Measurements from ENCODE around the gene SLC22A12.
"Not testable (repeated sequence)": the region's sequence is repeated elsewhere in the genome, so short reads cannot be mapped to it uniquely, and the experiment has no call there.

Gene SLC22A12

DNA sequence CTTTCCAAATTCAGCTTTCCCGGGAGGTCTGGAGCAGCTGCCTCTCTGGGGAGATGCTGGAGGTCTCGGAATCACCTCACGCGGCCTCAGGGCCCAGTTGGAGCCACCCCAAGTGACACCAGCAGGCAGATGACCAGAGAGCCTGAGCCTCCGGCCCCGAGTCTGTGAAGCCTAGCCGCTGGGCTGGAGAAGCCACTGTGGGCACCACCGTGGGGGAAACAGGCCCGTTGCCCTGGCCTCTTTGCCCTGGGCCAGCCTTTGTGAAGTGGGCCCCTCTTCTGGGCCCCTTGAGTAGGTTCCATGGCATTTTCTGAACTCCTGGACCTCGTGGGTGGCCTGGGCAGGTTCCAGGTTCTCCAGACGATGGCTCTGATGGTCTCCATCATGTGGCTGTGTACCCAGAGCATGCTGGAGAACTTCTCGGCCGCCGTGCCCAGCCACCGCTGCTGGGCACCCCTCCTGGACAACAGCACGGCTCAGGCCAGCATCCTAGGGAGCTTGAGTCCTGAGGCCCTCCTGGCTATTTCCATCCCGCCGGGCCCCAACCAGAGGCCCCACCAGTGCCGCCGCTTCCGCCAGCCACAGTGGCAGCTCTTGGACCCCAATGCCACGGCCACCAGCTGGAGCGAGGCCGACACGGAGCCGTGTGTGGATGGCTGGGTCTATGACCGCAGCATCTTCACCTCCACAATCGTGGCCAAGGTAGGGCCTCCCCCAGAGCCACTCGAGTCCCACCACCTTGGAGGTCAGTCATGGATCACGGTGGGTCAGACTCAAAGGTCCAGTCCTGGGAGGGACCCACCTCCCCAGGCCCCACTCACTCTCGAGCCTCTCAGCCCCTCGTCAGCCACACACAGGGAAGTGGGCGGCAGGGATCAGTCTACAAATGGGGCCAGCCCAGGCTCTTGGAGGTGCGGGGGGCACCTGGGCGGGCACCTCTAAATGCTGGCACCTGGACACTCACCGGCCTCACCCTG lies 525 bp downstream of the SLC22A12 start:
- no peak for DNase-seq

DNA sequence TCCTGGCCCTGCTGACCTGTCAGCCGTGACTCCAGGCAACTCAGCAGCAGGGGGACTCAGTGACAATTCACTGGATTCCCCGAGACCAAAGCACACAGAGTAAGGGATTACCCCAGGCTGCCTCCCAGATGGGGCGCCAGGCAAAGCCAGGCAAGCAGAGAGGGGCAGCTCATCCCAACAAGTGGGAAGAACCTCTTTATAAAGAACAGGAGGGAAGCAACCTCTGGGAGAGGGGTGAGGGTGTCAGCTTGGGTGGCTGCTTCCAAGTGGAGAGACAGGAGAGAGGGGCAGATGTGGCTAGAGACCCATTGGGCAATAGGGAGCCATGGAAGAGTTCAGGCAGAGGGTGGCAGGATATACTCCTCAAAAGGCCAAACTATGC lies 1.2 kb downstream of the SLC22A12 start:
- DNase-seq = no peak

DNA sequence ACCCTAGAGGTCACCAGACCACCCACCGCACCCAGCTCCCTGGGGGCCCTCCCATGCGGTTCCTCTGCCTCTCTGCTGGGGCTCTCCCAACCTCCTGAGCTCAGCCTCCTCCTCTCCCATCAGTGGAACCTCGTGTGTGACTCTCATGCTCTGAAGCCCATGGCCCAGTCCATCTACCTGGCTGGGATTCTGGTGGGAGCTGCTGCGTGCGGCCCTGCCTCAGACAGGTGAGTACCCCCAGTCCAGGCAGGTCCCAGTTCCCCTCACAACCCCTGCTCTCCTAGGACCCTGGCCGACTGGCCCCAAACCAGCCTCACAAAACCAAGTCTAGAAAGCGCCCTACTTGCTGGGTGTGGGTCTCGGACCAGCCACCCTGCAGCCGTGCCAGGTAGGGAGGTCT lies 1.6 kb downstream of the SLC22A12 start:
- DNase-seq = no peak

DNA sequence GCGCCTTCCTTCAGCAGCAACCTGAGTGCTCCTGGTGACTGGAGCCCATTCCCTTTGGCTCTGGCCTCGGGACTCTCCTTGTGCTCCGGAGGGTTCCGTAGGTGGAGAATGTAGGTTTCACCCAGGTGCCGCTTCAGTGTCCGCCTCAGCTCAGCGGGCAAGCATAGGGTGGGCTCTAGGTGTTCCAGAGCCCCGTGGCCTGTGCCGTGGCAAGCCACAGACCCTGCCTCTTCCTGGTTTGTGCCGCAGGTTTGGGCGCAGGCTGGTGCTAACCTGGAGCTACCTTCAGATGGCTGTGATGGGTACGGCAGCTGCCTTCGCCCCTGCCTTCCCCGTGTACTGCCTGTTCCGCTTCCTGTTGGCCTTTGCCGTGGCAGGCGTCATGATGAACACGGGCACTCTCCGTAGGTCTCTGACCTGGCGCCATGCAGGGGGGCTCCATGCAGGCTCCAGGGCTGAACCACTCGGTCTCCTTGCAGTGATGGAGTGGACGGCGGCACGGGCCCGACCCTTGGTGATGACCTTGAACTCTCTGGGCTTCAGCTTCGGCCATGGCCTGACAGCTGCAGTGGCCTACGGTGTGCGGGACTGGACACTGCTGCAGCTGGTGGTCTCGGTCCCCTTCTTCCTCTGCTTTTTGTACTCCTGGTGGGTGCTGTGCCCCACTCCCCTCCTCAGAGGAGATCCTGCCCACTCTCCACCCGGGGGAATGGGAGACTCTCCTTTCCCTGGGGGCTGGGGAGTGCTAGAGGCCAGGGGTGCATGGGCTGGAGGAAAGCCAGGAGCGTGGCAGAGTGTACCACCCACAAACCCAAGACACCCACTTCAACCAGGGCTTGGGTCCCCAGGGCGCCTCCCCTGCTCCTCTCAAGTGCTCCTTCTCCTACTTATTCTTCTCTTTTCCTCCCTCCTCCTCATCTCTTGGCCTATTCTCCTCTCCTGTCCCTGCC lies 2.4 kb downstream of the SLC22A12 start:
- DNase-seq = no peak

DNA sequence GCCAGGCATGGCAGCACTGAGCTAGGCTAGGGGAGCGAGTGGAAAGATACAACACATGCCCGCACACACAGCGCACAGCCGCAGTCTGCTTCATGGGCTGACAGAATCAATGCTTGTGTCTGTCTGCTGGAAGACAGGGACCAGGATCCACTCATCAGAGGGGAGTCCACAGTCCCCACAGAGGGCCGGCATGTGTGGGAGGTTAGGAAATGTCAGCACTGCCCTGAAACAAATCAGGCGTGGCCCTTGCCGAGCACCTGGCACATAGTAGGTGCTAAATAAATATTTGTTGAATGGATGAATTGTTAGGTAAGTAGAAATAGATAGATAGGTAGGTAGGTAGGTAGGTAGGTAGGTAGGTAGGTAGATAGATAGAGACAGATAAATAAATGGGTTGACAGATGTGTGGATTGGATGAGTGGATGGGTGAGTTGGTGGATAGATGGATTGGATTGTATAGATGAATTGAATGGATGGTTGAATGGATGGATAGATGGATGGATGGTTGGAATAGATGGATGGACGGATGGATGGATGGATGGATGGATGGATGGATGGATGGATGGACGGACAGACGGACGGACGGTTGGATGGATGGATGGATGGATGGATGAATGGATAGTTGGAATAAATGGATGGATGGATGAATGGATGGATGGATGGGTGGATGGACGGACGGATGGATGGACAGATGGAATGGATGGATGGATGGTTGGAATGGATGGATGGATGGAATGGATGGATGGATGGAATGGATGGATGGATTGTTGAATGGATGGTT lies 3.3 kb downstream of the SLC22A12 start:
- no peak for DNase-seq

DNA sequence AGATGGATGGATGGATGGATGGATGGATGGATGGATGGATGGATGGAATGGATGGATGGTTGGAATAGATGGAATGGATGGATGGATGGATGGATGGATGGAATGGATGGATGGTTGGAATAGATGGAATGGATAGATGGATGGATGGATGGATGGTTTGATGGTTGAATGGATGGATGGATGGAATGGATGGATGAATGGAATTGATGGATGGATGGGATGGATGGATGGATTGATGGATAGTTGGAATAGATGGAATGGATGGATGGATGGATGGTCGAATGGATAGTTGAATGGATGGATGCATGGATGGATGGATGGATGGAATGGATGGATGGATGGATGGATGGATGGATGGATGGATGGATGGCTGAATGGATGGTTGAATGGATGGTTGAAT lies 4.9 kb downstream of the SLC22A12 start:
- DNase-seq = not testable (repeated sequence)

DNA sequence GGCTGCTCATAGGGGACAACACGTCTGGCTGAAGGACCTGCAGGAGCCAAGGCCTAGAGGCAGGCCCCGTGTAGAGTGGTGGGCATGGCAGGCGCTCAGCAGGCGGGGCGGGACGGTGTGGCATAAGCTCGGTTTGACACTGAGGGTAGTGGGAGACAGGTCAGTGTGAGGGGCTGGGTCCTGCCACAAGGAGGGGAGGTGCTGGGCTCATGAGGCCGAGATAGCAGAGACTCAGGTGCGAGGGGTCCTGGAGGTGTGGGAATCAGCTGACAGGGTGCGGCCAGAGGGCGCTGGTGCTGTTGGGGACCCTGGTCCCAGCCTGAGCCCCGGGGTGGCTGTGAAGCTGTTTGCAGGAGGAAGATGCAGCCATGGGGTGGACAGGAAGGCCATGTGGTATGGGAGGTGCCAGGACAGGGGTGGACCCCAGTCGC lies 6.7 kb downstream of the SLC22A12 start:
- no peak for DNase-seq

DNA sequence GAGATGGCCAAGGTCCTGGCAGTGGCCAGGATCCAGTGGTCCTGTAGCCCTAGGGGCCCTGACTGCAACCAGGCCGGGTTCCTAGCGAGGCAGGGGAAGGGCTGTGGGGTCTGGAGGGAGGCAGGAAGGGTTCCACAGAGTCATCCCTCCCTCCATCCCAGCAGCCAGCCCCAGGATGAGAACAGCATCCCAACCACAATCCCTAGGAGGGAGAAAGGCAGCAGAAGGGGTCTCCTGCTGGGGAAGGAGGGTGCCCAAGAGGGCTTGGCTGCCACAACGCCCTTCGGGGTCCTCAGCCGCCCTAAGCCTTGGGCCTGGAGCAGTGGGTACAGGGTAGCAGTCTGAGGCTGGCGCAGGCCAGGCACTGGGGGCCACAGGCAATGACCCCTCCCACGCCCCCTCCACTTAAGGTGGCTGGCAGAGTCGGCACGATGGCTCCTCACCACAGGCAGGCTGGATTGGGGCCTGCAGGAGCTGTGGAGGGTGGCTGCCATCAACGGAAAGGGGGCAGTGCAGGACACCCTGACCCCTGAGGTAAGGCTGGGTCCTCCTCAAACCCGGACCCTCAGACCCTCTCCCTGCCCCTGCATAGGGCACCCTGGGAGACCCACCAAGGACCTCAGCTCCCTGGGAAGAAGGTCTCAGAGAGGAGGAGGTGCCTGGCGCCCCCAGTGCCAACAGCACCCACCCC lies 7.2 kb downstream of the SLC22A12 start:
- DNase-seq = no peak

DNA sequence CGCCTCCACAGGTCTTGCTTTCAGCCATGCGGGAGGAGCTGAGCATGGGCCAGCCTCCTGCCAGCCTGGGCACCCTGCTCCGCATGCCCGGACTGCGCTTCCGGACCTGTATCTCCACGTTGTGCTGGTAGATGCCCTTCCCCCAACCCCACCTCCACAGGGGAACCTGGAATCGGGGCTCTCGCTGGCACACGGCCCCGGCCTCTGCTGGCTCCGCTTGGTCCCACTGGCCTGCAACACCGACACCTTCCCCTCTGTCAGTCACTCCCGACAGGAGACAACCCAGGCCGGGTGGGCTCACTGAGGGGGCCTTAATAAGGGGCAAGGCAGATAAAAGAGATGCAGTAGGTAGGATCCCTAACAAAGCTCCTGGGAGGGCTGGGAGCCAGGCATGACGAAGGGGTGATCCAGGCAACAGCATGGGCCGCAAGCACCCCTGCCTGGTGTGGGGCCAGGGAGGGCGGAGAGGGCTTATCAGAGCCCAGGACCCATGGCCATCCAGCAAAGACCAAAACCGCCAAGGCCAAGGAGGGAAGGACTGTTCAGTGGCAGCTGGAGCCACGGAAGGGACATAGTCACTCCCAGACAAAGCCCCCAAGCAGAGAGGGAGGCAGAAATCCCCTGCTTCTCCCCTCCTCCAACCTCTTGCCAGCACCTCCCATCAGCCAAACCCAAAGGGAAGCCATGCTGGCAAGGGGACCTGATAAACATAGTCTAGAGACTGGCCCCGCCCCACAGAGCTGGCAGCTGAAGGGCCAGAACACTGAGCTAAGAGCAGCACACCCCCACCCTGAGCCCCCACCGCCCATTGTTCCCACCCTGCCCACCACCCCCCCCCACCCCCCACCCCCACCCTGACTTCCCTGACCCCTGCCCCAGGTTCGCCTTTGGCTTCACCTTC lies 8.0 kb downstream of the SLC22A12 start:
- no peak for DNase-seq

DNA sequence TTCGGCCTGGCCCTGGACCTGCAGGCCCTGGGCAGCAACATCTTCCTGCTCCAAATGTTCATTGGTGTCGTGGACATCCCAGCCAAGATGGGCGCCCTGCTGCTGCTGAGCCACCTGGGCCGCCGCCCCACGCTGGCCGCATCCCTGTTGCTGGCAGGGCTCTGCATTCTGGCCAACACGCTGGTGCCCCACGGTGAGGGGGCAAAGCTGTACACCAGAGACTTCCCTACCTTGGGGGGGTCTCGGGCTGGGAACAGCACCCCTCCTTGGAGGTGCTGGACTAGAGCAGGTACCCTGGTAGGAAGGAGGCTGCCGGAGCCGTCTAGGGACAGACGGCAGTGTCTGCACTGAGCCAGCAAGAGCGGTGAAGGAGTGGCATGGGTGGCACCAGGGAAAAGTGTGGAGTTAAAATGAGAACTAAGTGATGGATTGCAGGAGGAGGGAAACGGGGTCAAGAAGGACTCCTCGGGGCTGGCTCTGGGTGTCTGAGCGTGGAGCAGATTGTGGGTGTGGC lies 8.7 kb downstream of the SLC22A12 start:
- no peak for DNase-seq

DNA sequence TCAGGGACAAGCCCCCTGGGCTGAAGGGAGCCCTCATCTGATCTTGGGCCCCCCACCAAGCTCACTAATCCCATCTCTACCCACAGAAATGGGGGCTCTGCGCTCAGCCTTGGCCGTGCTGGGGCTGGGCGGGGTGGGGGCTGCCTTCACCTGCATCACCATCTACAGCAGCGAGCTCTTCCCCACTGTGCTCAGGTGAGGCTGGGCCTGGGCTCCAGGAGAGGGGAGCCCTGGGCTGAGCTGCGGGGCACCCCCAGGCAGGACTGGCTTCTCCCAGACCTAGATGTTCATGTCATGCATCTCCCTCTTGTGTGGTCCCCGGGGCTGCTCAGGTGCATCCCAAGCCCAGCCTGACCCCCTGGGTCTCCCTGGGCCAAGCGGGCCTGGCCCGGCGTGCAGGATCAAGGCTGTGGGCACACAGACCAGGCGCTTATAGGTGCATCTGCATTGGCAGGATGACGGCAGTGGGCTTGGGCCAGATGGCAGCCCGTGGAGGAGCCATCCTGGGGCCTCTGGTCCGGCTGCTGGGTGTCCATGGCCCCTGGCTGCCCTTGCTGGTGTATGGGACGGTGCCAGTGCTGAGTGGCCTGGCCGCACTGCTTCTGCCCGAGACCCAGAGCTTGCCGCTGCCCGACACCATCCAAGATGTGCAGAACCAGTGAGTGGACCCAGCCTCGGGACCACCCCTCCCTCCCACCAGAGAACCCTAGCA lies 9.4 kb downstream of the SLC22A12 start:
- no peak for DNase-seq

DNA sequence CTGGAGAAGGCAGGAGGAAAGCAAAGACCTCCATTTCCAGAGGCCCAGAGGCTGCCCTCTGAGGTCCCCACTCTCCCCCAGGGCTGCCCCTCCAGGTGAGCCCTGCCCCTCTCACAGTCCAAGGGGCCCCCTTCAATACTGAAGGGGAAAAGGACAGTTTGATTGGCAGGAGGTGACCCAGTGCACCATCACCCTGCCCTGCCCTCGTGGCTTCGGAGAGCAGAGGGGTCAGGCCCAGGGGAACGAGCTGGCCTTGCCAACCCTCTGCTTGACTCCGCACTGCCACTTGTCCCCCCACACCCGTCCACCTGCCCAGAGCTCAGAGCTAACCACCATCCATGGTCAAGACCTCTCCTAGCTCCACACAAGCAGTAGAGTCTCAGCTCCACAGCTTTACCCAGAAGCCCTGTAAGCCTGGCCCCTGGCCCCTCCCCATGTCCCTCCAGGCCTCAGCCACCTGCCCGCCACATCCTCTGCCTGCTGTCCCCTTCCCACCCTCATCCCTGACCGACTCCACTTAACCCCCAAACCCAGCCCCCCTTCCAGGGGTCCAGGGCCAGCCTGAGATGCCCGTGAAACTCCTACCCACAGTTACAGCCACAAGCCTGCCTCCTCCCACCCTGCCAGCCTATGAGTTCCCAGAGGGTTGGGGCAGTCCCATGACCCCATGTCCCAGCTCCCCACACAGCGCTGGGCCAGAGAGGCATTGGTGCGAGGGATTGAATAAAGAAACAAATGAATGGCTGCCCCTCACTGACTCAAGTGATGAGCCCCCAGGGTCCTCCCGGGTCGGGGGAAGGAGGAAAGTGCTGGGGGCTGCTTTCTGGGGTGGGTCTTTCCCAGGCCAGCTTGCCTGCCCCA lies 10.8 kb downstream of the SLC22A12 start:
- DNase-seq = no peak

DNA sequence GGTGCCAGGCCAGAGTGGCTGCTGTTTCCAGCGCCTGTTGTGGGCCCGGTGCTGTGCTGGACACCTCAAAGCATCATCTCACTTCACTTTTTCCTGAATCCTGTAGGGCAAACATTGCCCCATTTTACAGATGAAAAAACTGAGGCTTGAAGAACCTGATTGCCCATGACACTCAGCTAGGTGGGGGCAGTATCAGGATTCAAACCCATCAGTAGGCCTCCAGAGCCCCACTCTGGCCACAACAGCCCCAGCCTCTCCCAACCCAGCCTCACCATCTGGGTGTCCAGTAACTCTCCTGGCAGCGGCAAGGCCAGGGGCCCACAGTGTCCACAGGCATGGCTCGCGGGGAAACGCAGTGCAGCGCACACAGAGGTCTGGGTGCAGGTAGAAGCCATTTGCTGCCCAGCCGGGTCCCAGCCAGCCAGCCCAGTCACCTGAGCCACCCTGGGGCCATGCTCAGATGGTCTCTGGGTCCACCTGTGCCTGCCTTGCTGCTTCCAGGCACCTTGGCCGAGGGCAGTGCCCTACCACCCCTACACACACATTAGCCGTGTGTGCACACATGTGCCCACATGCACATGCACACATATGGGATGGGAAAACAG lies 11.5 kb downstream of the SLC22A12 start:
- no peak for DNase-seq

DNA sequence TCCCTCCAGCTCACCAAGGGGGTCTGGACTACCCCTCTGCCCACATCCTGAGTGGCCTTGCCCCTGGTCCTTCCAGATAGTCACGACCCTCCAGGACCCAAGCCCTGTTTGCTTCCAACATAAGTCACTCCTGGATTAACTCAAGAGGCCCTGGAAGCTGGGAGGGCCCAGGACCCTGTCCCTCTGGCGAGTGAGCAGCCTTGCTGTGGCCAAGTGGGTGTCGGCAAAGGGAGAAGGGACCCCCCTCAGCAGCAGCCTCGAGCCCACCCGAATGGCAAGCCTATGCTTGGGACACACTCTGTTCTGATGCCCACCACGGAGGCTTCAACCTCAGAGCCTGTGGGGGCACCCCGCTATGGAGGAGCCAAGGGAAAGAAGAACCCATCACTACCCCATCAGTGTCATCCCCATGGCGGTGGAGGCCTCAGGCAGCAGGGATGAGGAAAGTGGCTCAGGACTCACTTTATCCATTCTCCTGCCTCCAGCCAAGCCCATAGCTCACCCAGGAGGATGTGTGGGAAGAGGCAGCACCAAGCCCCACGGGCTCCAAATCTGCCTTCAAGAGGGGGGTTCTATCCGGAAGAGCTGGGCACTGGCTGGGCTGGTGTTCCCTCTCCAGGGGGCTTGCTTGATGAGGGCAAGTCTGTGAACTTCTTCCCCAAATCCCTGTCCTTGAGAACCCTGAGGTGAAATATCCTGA lies 12.5 kb downstream of the SLC22A12 start:
- no peak for DNase-seq

DNA sequence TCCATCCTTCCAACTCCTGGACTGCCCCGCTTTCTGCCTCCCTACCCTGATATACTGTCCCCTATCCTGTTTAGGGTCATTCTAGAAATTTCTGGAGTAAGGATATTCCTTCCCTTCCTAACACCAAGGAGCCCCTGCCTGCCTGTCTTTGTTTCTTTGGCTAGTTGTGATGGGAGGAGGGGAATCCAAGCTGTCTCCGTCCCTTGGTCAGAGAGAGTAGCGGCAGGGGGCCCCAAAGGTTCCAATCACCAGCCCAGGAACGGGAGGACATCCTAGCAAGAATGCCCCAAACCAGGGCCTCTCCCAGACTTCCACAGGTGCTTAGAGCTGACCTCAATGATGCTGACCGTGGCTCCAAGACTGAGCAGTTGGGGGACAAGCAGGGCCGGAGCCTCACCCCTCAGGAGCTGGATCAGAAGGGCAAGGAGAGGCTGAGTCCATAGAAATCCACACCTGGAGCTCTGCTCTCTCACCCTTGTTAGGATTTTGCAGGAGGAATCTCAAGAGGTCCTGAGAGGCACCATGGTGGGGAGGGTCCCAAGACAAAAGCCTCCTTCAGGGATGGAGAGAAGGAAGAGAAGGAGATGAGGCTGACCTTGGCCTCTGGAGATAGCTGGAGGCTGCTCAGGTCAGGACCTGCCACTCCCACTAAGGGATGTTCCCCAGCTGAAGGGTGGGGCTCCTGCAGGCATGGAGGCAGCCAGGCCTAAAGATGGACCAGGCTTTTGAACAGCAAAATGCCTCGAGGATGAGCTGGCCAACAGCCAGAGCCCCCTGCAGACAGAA lies 13.6 kb downstream of the SLC22A12 start:
- no peak for DNase-seq

DNA sequence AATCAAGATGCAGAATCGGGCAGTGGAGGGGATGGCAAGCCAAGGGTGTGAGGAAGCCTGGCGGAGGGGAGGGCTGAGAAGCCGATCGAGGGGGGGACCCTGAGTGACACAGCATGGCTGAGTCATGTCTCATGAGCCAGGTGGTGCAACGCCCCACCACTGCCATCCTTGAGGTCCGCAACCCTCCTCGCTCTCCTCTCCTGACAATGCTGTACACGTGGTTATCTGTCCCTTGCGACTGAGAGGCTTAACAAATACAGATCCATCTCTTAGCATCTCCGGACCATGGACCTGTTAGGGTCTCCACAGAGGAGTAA lies 14.2 kb downstream of the SLC22A12 start:
- DNase-seq = no peak

All from activated CD4-positive, CD25-positive, alpha-beta regulatory T cell treated with anti-CD3 and anti-CD28 coated beads, Interleukin-2, amount 50 U/mL, for 72 hours (primary cell).